NCI-H748 (cell line): ENCODE data around the gene C10orf90.
"Not testable (repeated sequence)": the region's sequence is repeated elsewhere in the genome, so short reads cannot be mapped to it uniquely, and the experiment has no call there.

Experiments used
- DNase-seq: peaks from one replicate; lab custom pipeline; 2025; ENCODE audit not compliant: unreplicated experiment; lab: John Stamatoyannopoulos, UW

C10orf90 gene

GRCh38 chr10:126550586-126550985, 119.9 kb downstream of the C10orf90 start:
- not testable (repeated sequence) for DNase-seq

- no peak for DNase-seq
Observed at GRCh38 chr10:126549344-126549743, 121.1 kb downstream of the C10orf90 start.

- DNase-seq, result no peak
Observed at GRCh38 chr10:126544565-126544964, 125.9 kb downstream of the C10orf90 start.

GRCh38 chr10:126538439-126539135, 131.9 kb downstream of the C10orf90 start:
- no peak for DNase-seq

- DNase-seq, result peak; percentile 18
Observed at GRCh38 chr10:126536656-126537055, 133.8 kb downstream of the C10orf90 start.

- no peak for DNase-seq
Observed at GRCh38 chr10:126536148-126536547, 134.3 kb downstream of the C10orf90 start.

- DNase-seq, result no peak
Observed at GRCh38 chr10:126533644-126534043, 136.8 kb downstream of the C10orf90 start.

GRCh38 chr10:126528315-126528835, 142.1 kb downstream of the C10orf90 start:
- DNase-seq, result no peak

GRCh38 chr10:126527645-126528314, 142.7 kb downstream of the C10orf90 start:
- no peak for DNase-seq

- DNase-seq, result peak; percentile 68
Observed at GRCh38 chr10:126525326-126525725, 145.2 kb downstream of the C10orf90 start.

- DNase-seq, result peak; percentile 15
Observed at GRCh38 chr10:126524526-126524925, 146.0 kb downstream of the C10orf90 start.

GRCh38 chr10:126523071-126523470, 147.4 kb downstream of the C10orf90 start:
- no peak for DNase-seq

GRCh38 chr10:126521399-126521798, 149.1 kb downstream of the C10orf90 start:
- no peak for DNase-seq

- DNase-seq, result no peak
Observed at GRCh38 chr10:126520751-126521317, 149.7 kb downstream of the C10orf90 start.

GRCh38 chr10:126519992-126520391, 150.5 kb downstream of the C10orf90 start:
- DNase-seq, result no peak

GRCh38 chr10:126519185-126519584, 151.3 kb downstream of the C10orf90 start:
- no peak for DNase-seq

GRCh38 chr10:126518218-126519080, 152.0 kb downstream of the C10orf90 start:
- DNase-seq, result no peak

GRCh38 chr10:126516515-126516914, 154.0 kb downstream of the C10orf90 start:
- no peak for DNase-seq

- no peak for DNase-seq
Observed at GRCh38 chr10:126511917-126512479, 158.5 kb downstream of the C10orf90 start.

GRCh38 chr10:126509182-126509581, 161.3 kb downstream of the C10orf90 start:
- DNase-seq, result no peak
